Stimulated activated CD4-positive, alpha-beta T cell treated with anti-CD3 and anti-CD28 coated beads, TNF-alpha, amount 100 ng/mL, for 1 hour (primary cell): ENCODE data around the gene NALCN.

Experiments used
- DNase-seq, 3 donors: peaks; one replicate each; pipeline ENCODE4 v3.0.0-alpha.2; 2020; ENCODE audit warnings: low read depth in 3 of 3, low spot score in 1 of 3

Gene NALCN

DNA sequence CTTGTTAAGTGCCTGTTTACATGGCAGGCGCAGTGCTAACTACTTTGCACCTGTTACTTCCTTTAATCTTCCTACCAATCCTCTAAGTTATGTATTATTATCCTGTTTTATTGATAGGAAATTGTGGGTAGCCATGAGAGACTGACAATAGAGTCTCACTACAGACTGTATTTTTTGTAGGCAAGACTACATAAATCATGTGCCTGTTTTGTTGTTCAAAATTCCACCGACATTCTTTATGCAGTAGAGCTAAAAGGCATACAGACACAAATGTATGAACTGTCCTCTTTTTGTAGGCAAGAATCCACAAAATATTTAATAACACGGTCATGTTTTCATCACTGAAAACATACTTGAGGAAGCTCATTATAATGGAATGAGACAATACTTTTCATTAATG is 205.5 kb downstream of the NALCN start:
- DNase-seq, result no peak

DNA sequence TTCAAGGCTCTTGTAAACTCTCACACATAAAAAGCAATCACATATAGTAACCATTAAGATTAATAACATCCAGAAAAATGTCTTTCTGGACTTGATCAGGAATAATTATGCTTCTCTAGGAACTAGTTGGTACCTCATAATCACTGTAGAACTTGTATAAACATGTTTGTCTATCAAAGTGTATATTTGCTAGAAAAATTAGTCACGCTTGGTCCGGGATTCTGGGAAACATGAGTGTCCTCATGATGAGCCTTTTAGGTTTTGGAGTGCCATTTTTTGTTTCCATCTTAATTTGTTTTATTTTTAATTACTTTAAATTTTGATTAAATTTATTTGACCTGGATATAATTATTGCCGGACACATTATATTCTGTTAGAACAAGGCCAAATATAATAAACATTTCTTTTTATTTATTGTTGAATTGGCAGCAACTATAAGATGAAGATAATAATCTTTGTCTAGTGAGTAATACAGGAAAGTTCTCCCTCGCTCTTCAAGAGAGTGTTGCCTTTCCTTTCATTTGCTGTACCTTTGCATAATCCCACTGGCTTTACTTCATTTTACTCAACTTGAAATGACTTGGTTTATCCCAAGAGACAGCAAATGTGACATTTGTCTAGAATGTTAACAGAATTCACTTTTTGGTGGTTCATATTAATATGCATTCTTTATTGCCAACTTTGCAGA is 207.0 kb downstream of the NALCN start:
- DNase-seq, result no peak

DNA sequence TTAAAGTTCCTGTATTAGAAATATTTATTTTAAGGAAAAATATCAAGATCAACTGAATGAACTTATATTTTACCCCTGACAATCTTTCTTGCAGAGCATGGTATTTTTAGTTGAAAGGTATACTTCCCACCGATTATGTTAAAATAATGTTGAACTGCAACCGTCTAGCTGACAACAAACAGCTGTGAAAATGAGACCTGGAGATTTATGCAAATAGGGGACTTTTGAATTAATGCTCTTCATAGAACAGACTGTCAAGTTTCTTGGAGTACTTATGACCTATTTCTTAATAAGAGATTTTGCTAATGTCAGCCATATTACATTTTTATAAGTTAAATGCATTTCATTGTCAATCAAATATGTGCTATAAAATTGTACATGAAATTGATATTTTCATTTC is 210.9 kb downstream of the NALCN start:
- no peak for DNase-seq

DNA sequence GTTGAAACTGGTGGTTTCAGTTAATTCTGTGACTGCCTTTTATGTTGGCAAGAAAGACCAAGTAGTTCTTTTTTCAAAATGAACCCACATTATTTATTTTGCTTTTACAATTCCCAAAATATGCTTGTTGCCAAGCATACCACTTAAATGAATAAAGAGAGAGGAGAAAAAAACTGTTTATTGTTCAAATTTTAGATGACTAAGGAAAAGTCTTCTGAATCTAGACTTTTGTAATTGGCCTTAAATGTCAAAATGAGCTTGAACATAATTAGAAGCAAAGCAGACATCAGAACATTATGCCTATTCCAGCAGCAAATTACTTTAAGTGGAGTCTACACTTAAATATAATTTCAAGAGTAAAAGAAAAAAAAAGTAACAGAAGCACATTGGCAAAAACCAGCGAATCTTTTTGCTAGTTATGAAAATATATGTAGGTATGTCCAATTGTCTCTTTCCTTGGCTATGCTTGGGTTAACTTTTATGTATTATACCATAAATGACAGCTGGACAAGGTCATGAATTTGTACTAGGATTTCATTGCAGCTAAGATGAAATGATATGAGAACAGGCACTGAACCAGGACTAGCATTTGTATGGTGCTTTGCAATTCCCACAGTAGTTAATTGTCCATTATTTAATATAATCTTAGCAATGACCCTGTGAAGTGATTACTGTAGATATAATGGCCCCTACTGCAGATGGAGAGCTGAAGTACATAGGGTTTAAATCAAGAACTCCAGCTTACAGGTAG is 211.9 kb downstream of the NALCN start:
- DNase-seq, result no peak

DNA sequence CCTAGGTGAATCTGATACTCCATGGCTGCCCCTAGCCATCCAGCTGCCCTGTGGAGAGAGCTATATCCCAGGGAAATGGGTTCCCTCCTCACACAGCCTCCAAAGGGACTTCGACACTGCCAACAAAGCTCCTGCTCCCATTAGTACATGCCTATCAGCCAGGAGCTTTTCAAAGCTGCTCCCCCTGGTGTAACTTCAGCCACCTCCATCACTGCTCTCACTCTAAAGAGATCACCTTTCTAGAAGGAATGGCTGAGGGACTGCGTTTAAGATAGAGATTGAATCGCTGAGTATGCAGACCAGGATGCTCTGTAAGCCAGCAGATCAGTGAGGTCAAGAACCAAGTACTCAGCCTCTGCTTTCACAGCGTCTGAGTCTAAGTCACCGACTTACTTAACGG is 213.7 kb downstream of the NALCN start:
- DNase-seq, result no peak

DNA sequence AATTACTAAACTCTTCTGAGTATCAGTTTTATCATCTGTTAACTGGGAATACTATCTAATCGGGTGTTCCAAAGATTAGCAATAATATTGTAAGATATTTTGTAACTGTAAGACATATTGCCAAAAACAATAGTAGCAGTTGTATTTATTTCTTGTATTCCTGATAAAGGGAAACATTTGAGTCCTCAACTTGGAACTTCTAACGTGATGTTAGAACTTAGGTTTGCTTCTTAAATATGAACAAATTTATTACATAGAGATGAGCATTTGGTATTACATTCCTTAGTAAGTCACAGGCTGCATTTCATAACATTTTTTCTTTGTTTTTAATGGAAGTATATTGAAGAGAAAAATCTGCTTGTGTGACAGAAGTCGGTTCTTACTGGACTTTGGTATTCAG is 225.3 kb downstream of the NALCN start:
- DNase-seq, result no peak

DNA sequence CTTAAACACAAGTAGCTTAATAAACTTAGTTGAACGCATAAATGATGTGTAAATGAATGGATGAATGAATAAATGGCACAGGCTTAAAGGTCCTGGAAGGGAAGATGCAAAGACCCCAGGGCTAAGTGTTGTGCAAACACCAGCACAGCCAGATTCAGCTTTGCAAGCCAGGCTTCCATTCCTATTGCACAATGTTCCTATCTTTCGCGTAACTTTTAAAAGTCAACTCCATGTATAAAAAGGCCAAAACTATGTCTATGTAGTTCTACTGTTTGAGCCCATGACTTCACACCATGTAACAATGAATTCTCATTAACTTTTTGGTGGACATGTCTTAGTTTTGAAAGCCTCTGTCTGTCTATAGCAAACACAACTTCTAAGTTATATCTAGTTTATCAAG is 226.0 kb downstream of the NALCN start:
- no peak for DNase-seq

DNA sequence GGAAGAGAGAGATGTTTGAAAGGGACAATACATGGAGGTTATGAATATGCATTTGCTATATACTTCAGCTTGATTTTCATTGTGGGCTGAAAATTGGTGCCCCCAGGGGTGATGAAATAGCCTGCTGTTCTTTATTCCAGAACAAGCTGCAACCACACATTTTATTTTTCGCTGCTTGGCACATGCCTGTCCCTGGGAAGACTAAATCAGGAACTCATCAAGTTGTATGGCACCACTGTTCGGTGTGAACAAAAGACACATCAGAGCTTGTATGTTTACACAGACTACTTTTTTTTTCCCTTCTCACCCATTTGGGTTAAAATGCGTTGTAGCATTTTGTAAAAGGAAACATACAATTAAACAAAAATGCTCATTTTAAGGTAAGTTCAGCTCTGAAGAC is 230.7 kb downstream of the NALCN start:
- DNase-seq, result no peak

DNA sequence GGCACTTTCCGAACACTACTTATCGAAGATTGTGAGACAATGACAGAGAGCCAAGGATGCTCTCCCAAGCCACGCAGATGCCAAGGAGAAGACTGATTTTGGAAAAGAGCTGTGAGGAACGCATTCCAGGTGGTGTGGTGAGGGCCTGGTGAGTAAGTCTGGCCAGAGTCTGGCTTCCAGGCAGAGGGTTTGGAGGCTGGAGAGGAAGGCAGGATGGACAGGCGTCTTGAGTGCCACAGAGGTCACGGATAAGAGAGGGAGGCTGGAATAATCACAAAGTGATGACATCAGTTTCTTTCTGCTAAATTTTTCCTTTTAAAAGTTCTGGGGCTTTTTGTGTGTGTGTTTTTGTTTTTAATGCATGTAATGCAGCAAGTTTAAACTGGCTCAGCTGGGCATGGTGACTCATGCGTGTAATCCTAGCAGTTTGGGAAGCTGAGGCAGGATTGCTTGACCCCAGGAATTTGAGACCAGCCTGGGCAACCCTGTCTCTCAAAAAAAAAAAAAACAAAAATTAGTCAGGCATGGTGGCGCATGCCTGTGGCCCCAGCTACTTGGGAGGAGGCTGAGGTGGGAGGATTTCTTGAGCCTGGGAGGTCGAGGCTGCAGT is 235.1 kb downstream of the NALCN start:
- DNase-seq, result no peak

DNA sequence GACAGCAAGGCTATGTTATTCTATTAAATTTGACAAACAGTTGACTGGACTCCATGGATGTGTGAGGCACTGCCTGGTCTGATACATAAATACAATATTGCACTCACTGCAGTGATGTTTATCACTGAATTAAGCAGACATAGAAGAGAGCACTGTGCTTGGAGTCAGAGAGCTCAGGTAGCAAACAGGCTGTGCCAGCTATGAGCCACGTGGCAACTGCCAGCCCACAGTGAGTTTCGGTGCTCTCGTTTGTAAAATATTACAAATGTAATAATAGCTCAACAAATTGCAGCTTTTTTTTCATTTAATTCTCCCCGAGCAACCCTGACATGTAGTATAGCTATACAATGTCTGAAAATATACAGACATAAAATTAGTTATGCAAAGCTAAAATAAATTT is 237.3 kb downstream of the NALCN start:
- DNase-seq, result no peak

DNA sequence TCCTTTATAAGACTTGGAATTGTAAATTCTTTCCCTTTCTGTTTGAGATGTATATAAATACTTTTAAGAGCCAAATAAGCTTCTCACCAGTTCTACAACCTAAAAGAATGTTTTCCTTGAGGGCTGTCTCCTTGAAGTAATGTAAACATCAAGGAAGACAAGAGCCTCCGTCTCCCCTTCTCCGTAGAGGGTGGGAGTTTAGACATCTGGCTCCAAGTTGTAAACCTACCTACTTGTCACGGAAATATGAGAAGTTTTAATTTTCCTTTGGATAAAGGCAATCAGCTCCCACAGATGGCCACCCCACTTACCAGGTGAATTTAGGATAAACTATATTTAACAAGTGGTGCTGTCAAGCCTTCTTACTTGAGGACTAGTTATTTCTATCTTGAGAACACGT is 237.9 kb downstream of the NALCN start:
- DNase-seq, result no peak

DNA sequence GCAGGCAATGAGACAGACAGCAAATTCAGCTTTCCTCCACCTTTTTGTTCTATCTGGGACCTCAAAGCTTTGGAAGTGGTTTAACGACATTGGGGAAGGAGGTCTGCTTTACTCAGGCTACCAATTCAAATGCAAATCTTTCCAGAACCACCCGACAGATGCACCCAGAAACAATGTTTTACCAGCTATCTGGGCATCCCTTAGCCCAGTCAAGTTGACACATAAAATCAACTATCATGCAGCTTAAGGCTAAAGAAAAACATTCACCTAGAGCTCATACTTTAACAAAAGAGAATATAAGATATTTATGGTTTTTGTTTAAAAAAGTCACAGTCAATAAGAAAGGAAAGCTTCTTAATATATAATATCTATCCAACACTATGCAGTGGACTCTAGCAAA is 246.0 kb downstream of the NALCN start:
- DNase-seq, result no peak

DNA sequence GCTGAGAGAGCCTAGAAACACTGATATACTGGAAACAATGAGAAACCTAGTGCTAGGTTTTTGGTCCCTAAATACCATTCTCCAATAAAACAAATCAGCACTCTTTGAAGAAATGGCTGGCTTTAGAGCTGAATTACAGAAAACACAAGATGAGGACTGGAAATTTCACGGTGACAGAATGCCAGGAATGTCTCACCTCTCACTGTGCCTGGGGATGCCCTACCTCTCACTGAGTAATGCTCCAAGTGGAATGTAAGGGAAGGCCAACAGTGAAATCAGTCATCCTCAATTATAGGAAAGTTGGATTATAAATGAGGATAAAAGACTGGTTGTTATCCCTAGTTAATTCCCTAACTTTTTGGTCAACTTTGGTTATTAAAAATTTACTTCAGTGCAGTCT is 259.0 kb downstream of the NALCN start:
- DNase-seq, result no peak

DNA sequence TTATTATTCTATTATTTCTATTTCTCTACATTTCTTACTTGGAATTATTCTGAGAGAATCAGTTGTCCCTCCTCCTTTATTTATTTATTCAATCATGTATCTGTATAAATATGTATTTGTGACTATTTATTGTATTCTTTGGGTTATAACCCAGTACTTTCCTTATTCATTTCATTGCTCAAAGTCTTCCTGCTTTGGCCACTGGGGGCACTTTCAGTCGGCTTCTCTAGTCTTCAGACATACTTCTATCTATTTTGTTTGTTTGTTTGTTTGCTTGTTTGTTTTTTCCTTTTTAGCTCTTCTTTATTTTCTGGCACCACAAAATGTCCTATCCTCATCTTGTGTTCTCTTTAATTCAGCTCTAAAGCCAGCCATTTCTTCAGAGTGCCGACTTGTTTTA is 260.4 kb downstream of the NALCN start:
- no peak for DNase-seq

DNA sequence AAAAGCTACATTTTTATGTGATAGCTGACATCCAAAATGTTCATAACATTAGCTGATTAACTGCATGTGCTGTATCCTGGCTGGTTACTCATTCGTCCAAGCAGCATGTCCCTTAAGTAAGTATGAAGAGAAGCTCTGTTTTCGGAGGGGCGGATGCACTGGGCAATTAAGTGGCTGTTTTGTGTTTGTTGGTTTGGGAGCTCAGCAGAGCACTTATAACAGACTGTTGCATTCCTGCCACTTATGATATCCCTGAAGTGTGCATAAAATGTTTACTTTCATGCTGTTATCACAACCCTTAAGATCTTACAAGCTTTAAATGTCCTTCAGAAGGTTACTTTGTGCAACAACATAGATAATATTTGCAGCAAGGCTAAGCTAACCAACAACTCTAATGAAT is 264.1 kb downstream of the NALCN start:
- DNase-seq, result no peak

DNA sequence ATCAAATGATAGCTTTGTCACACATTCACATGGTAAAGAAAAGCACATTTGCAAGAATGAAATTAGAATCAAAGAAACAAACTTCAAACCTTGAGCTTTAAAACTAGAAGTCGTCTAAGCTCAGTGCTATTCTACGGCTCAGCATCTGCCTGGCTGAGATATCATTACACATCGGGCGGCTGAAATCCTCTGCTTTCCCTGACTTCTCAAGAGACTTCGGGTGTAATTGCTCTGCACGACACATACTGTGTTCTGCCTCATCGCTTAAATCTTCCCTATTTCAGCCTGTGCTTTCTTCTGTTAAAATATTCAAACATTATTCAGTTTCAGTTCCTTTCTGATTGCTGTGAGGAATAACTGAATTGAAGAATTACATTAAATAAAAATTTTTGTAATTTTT is 265.3 kb downstream of the NALCN start:
- DNase-seq, result no peak

DNA sequence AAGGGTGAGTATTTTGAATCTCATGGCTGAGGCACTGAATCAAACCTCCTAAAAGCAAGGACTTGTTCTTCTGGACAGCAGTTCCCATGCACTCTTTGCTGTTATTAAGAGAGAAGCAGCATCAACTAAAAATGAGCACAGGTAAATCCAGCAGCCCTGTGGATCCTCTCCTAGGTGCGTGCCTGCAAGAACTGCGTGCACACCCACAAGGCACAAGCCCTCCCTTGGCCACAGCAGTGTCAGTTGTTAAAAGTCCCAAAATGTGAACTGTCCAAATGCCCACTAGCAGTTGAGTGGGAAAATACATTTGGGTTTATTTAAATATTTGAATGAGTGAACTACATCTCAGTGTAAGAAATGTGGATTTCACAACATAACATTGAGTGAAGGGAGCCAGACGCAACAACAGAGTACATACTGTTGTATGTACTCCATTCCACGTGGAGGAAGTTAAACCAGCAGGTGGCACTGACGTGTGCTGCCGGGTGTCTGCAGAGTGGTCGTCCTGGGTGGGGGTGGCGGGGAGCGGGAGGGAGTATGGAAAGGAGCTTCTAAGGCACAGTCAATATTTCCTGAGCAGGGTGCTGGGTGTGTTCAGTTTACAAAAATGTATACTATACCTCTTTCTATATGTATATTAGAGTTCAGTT is 266.4 kb downstream of the NALCN start:
- no peak for DNase-seq

DNA sequence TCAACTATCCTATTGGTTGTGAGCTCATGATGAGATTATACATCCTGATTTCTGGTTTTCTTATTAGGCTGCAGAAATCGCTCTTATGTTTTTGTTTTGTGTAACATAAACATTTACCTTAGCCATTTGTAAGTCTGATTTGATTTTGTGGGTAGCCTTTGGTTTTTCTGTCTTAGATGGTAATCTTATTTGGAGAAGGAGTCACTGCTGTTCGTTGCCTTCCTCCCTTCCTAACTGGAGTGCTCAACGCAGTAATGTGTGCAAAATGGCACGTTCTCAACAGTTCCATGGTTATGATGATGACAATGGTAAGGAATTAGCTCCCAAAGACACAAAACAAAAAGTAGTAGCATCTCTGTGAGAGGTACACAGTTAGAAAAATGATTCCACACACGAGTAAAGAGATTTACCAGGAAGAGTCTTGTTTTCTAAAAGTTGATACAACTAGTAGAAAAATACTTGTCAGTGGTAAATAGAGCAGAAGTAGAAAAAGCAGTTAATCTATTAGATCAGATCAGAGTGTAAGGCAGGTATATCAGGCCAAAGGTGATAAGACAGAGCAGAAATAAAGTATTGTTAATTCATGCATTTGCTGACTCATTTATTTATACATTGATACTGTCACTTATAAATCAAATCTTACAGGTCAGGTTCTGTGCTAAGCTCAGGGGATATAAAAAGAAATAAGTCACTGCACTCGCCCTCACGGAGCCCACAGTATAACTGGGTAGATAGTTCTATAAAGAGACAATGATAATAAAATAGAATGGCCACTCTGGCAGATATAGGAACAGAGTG is 270.0 kb downstream of the NALCN start:
- DNase-seq, result no peak

DNA sequence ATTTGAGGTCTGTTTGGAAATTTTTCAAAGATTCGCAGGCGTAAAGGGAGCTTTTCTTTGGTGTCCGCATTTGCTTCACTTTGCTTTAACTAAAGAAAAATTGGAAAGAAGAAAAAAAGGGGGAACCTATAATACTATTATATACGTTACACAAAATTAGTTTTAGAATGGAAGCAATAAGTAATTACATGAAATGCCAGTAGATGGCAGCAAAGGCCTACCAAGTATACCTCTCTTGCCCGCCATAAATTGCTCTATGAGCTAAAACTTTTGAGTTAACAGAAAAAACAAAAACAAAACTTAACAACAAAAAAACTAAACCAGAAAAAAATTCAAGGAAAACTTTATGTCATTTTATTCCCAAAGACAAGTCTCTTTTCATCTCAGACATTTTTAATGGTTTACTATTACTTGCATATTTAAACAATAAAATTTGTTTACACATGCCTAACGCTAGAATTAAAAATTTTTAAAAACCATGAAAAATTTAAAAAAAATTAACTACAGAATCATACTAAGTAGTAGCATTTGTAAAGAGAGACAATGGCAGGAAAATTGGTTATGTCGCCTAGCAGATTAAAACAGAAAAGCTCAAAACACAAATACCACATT is 271.4 kb downstream of the NALCN start:
- no peak for DNase-seq

DNA sequence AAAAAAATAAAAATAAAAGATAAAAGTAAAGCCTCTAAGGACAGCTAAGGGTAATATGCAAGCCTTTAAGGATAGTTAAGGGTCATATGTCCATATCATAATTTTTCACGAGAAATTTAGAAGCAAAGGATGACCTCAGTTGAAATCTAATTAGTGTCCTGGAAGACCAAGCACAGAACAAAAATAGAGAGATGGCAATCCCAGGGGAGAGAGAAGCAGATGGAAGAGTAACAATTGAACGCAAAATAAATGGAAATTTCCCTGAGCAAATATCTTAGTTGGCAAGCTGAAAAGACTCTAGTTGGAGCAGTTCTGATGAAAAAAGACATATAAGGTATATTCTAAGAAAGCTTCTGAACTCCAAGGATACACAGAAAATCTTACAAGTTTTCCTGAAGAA is 275.4 kb downstream of the NALCN start:
- DNase-seq, result no peak
